K562 (cell line): ENCODE measurements around the gene KIAA0513. TPM values are rescaled to one million over a fixed set of nuclear protein-coding genes. Genes with fewer than 3 reads are reported as not detected.

Experiments used
- ATAC-seq: fragments of 200-7000 bp; cut with Tn5 transposase; 3 replicates; pipeline ENCODE4 v1.9.1; 2020; ENCODE audit warnings: moderate library complexity
- BruUV-seq: library from RNA; stranded (reverse); fragments of 400-500 nt; replicated peaks from 2 replicates; lab custom pipeline; 2021; lab: Mats Ljungman, UMichigan
- CTCF ChIA-PET: fragments of 300-600 bp; formaldehyde crosslinking; extraction: SDS; loops from one replicate; lab custom pipeline; 2021; ENCODE audit warnings: low intra/inter-chr PET ratio; lab: Yijun Ruan, JAX
- POLR2A ChIA-PET: fragments of 300-600, 350-650 bp; sonication (Branson Sonifier 250); formaldehyde crosslinking; extraction: SDS; loops from one replicate; lab custom pipeline; 2021; ENCODE audit warnings: antibody characterized with exemption, inconsistent platforms; lab: Yijun Ruan, JAX
- DNase-seq, 4 experiments: peaks; one replicate each; pipeline versions ENCODE4 v3.0.0 to v3.0.0-alpha.2; 2011 to 2018; ENCODE audit warnings: low spot score in 3 of 4, mixed read lengths in 3 of 4; ENCODE audit errors: extremely low read depth in 1 of 4
- FAIRE-seq: peaks from 2 replicates; lab custom pipeline; 2011; peaks lifted over from hg19 to GRCh38; lab: Jason Lieb, UNC
- H2AFZ ChIP-seq: 2 replicates; pipeline ENCODE4 v1.6.0; 2011; ENCODE audit warnings: low read depth, low read length, control low read depth, inconsistent platforms
- H3K27ac ChIP-seq: fragments of 200-600 bp; 3 replicates; pipeline ENCODE4 v1.8.0; 2011; ENCODE audit warnings: low read depth, mild to moderate bottlenecking, control low read depth, inconsistent platforms, low read length, moderate library complexity, mixed read lengths; ENCODE audit errors: extremely low read depth
- H3K27me3 ChIP-seq, 2 experiments: fragments of 300-600 bp in 1 of 2; 2 replicates in 1 of 2; 3 replicates in 1 of 2; pipeline versions ENCODE4 v1.6.0 to v1.8.0; 2011; ENCODE audit warnings: inconsistent platforms in 2 of 2, low read length in 2 of 2, mild to moderate bottlenecking in 1 of 2, mixed read lengths in 1 of 2, moderate library complexity in 1 of 2; ENCODE audit not compliant: control insufficient read depth in 2 of 2, insufficient read depth in 2 of 2
- H3K36me3 ChIP-seq: fragments of 300-600 bp; 3 replicates; pipeline ENCODE4 v1.8.0; 2011; ENCODE audit warnings: mild to moderate bottlenecking, low read length, inconsistent platforms; ENCODE audit not compliant: control insufficient read depth, insufficient read depth
- H3K4me1 ChIP-seq, 2 experiments: fragments of 200-600 bp in 1 of 2; replicated peaks in 1 of 2; 2 replicates in 1 of 2; 3 replicates in 1 of 2; pipeline versions ENCODE4 v1.5.1 to v1.8.0; 2011; ENCODE audit warnings: inconsistent platforms in 2 of 2, low read length in 2 of 2, mild to moderate bottlenecking in 1 of 2, mixed read lengths in 1 of 2, moderate library complexity in 1 of 2; ENCODE audit not compliant: control insufficient read depth in 2 of 2, insufficient read depth in 2 of 2
- H3K4me2 ChIP-seq: 2 replicates; pipeline ENCODE4 v1.6.1; 2011; ENCODE audit warnings: low read length, control low read depth, inconsistent platforms, mixed read lengths; ENCODE audit not compliant: insufficient read depth
- H3K4me3 ChIP-seq: fragments of 200-600 bp; sonication (generic), shearing (Covaris generic); 2 replicates; pipeline ENCODE4 v1.5.1; 2016; ENCODE audit warnings: control low read depth, inconsistent platforms
- H3K79me2 ChIP-seq: fragments of 200-600 bp; 3 replicates; pipeline ENCODE4 v1.8.0; 2011; ENCODE audit warnings: low read length, inconsistent platforms; ENCODE audit not compliant: control insufficient read depth, insufficient read depth
- H3K9ac ChIP-seq, 2 experiments: 2 replicates each; pipeline versions ENCODE4 v1.6.0 to v1.6.1; 2011; ENCODE audit warnings: low read depth in 2 of 2, low read length in 2 of 2, control low read depth in 1 of 2, inconsistent platforms in 1 of 2, mild to moderate bottlenecking in 1 of 2, mixed read lengths in 1 of 2; ENCODE audit not compliant: insufficient read depth in 1 of 2
- H3K9me1 ChIP-seq: one replicate; pipeline ENCODE4 v1.6.0; 2011; ENCODE audit warnings: inconsistent platforms, mild to moderate bottlenecking, low read length, moderate library complexity; ENCODE audit not compliant: control insufficient read depth, insufficient read depth
- H3K9me3 ChIP-seq: replicated peaks from 2 replicates; pipeline ENCODE4 v1.5.1; 2011; ENCODE audit warnings: low read depth, low read length, inconsistent platforms; ENCODE audit not compliant: control insufficient read depth, insufficient read depth
- H4K20me1 ChIP-seq: replicated peaks from 2 replicates; pipeline ENCODE4 v1.6.1; 2011; ENCODE audit warnings: low read length, inconsistent platforms, mixed read lengths; ENCODE audit not compliant: control insufficient read depth, insufficient read depth
- DIDO1 ChIP-seq: fragments of 450-650 bp; IDR thresholded peaks from 2 replicates; pipeline ENCODE4 v1.6.1; 2016; ENCODE audit warnings: low read depth, missing biosample characterization, missing genetic modification characterization
- FOXP1 ChIP-seq: sonication (generic); formaldehyde crosslinking; IDR thresholded peaks from 2 replicates; pipeline ENCODE4 v1.8.0; 2022; ENCODE audit warnings: mild to moderate bottlenecking, missing genetic modification reagents
- MLLT1 ChIP-seq, 2 experiments: fragments of 450-650 bp; IDR thresholded peaks; 2 replicates each; pipeline ENCODE4 v1.6.1; 2016
- NCOA2 ChIP-seq, 2 experiments: fragments of 450-650 bp; IDR thresholded peaks; 2 replicates each; pipeline ENCODE4 v1.6.1; 2018; ENCODE audit warnings: mild to moderate bottlenecking in 2 of 2, moderate library complexity in 1 of 2; ENCODE audit not compliant: partially characterized antibody in 2 of 2
- NFIC ChIP-seq: fragments of 450-650 bp; IDR thresholded peaks from 2 replicates; pipeline ENCODE4 v1.6.1; 2017; ENCODE audit warnings: mild to moderate bottlenecking, inconsistent platforms
- PPARD ChIP-seq: fragments of 250-450 bp; sonication (Bioruptor Pico); IDR thresholded peaks from 2 replicates; pipeline ENCODE4 v1.8.0; 2022; ENCODE audit warnings: inconsistent platforms, mild to moderate bottlenecking, moderate library complexity
- RAD21 ChIP-seq, 2 experiments: fragments of 250-450 bp in 1 of 2; fragments of 450-650 bp in 1 of 2; sonication (Bioruptor Pico) in 1 of 2; formaldehyde crosslinking in 1 of 2; IDR thresholded peaks in 1 of 2; conservative IDR thresholded peaks in 1 of 2; 2 replicates each; pipeline versions ENCODE4 v1.4.0 to v1.8.0; 2020 to 2022; ENCODE audit warnings: mild to moderate bottlenecking in 2 of 2, moderate library complexity in 1 of 2
- YY1 ChIP-seq, 3 experiments: IDR thresholded peaks; 2 replicates each; pipeline ENCODE4 v1.6.1; 2011; ENCODE audit warnings: low read length in 2 of 3, mild to moderate bottlenecking in 2 of 3, moderate library complexity in 2 of 3, borderline replicate concordance in 1 of 3, control low read depth in 1 of 3, low read depth in 1 of 3; ENCODE audit not compliant: insufficient read depth in 3 of 3, insufficient replicate concordance in 2 of 3, control insufficient read depth in 1 of 3, insufficient read length in 1 of 3; ENCODE audit errors: extremely low read depth in 1 of 3
- ZBTB1 ChIP-seq: sonication (generic); formaldehyde crosslinking; IDR thresholded peaks from 2 replicates; pipeline ENCODE4 v1.8.1; 2023; ENCODE audit warnings: missing genetic modification reagents, low read depth, mild to moderate bottlenecking, borderline replicate concordance
- ZKSCAN1 ChIP-seq: fragments of 150-350 bp; IDR thresholded peaks from 2 replicates; pipeline ENCODE4 v1.6.1; 2016; ENCODE audit warnings: low read depth, low read length
- ZNF24 ChIP-seq: fragments of 450-650 bp; IDR thresholded peaks from 2 replicates; pipeline ENCODE4 v1.6.1; 2016
- ZNF511 ChIP-seq: sonication (generic); formaldehyde crosslinking; IDR thresholded peaks from 2 replicates; pipeline ENCODE4 v1.8.0; 2022; ENCODE audit warnings: mild to moderate bottlenecking, missing genetic modification reagents
- WGBS: fragments of 100-300 bp; shearing (Covaris generic); methylation state at CpG from one replicate; pipeline ENCODE4 v1.1.6; 2016; ENCODE audit warnings: low coverage, mixed read lengths; ENCODE audit not compliant: insufficient coverage; ENCODE audit errors: missing lambda C conversion rate; 5-methylcytosine and 5-hydroxymethylcytosine counted together
- in situ Hi-C: fragments of 300-500 bp; cut with MboI; formaldehyde crosslinking; loops from 4 replicates; pipeline ENCODE4 v1.15.0; 2018; ENCODE audit warnings: inconsistent platforms, mixed read lengths
- intact Hi-C: fragments of 100-400 bp; cut with micrococcal nuclease; formaldehyde crosslinking; loops from 2 replicates; pipeline ENCODE4 v1.14.2; 2022
- polyA plus RNA-seq, 8 experiments: library from polyadenylated mRNA; depleted of rRNA in 4 of 8; stranded (reverse) in 5 of 8; unstranded in 3 of 8; fragments of >200 nt; fragmentation: Nextera tagmentation in 2 of 8; fragmentation: Illumina TruSeq in 1 of 8; extraction: Ambion mirVana in 2 of 8; extraction: Trizol in 1 of 8; gene quantifications; 2 replicates each; pipeline versions ENCODE4 v1.2.1 to v1.2.3, GENCODE V29; 2011 to 2014; ENCODE audit warnings: inconsistent platforms in 1 of 8, missing spikeins in 1 of 8
- total RNA-seq, 7 experiments: library from RNA; depleted of rRNA in 6 of 7; stranded (reverse); fragments of >200 nt in 6 of 7; fragmentation: Illumina TruSeq in 2 of 7; extraction: Trizol in 2 of 7; gene quantifications; 2 replicates each; pipeline versions ENCODE4 v1.2.1 to v1.2.3, GENCODE V29; 2011 to 2021; ENCODE audit warnings: low replicate concordance in 1 of 7

Gene KIAA0513
- total and polyA plus RNA-seq, 9 of the 15 experiments (the other 6 are each of a cell fraction or from before 2014, with no cell fraction given), result 0.18 to 13.7 (median 10.2) TPM

- POLR2A ChIA-PET, result interaction anchor here (0.6 to 3.2 kb wide), 2 partner anchors 11 to 44 kb away, joined by 3 to 11 read pairs; no protein-coding TSS in a partner anchor
- Histone ChIP-seq H4K20me1 (no peaks in the 10 kb centered on the region), H2AFZ (no peak overlapping the region), H3K4me1 (peaks cover 6 to 10% of the 10 kb centered on the region in 2 experiments; a peak in 4 of 5 replicates), H3K4me2 (no peak overlapping the region), H3K9me1 (peaks cover under 1% of the 10 kb centered on the region), H3K27ac (no peak overlapping the region), H3K27me3 (no peaks in the 10 kb centered on the region), H3K79me2 (no peaks in the 10 kb centered on the region), H3K36me3 (peaks cover 3% of the 10 kb centered on the region; the same call in 1 of the 3 replicates), H3K4me3 (no peak overlapping the region), H3K9me3 (no peaks in the 10 kb centered on the region), H3K9ac (no peak overlapping the region; a peak in 1 of 4 replicates)
- intact Hi-C loops, result no loop called here
- no TSS peak for BruUV-seq
- DNase-seq (no peak), FAIRE-seq (peak; percentile 26), ATAC-seq (no peak)
- in situ Hi-C loops, result no loop called here
- WGBS, result 66% methylated on average over 15 of the region's 15 CpGs
- CTCF ChIA-PET, result interaction anchor here (0.7 kb wide), 1 partner anchor 26 kb away, joined by 3 read pairs; no protein-coding TSS in a partner anchor
- TF ChIP-seq PPARD (no peak), YY1 (IDR thresholded peaks at IDR 0.05; ENCODE audit: borderline replicate concordance in 1 of 3, control insufficient read depth in 1 of 3, extremely low read depth in 1 of 3, insufficient read depth in 3 of 3, insufficient read length in 1 of 3, insufficient replicate concordance in 2 of 3, low read depth in 1 of 3, low read length in 2 of 3) (no peak), ZNF24 (no peak), ZBTB1 (CRISPR knock-in tag) (no peak), ZNF511 (CRISPR knock-in tag) (0 out of 2 replicates have a peak, but pooled peaks have one; percentile 28), RAD21 (CRISPR knock-in tag; conservative IDR thresholded peaks at IDR 0.05 in 1 of 2, IDR thresholded peaks at IDR 0.05 in 1 of 2) (no peak), MLLT1 (IDR thresholded peaks at IDR 0.05) (0 out of 4 replicates have a peak, but pooled peaks of 1 of the 2 experiments have one; percentile 5), ZKSCAN1 (peak; percentile 91), NCOA2 (IDR thresholded peaks at IDR 0.05; ENCODE audit: partially characterized antibody in 2 of 2) (no peak), NFIC (peak; percentile 68), DIDO1 (tag) (no peak), FOXP1 (CRISPR knock-in tag) (peak; percentile 34; the same call in 1 of the 2 replicates)
These were observed 8.8 kb downstream of the KIAA0513 start for GRCh38 chr16:85036236-85037049.
